Left ventricle myocardium superior (tissue), 1 donor: Measurements from ENCODE around the gene MEX3D. TPM values are rescaled to one million over a fixed set of nuclear protein-coding genes. Genes with fewer than 3 reads are reported as not detected.

Source experiments
- ATAC-seq: fragments of 200-7000 bp; cut with Tn5 transposase; one replicate; pipeline ENCODE4 v1.9.1; 2020; ENCODE audit warnings: mild to moderate bottlenecking, moderate library complexity
- DNase-seq: peaks from one replicate; pipeline ENCODE4 v3.0.0-alpha.2; 2020
- intact Hi-C: fragments of 100-400 bp; cut with micrococcal nuclease; formaldehyde crosslinking; loops from one replicate; pipeline ENCODE4 v1.11.0; 2022
- long read RNA-seq: library from polyadenylated mRNA; unstranded; transcript quantifications from one replicate; pipeline ENCODE4 v2.0.0, GENCODE V29; 2021
- total RNA-seq: library from RNA; stranded (reverse); fragmentation: NEBNext Ultra II Directional; extraction: Animal tissue kit (Norgen Biotek cat#: 25700); gene quantifications from one replicate; pipeline ENCODE4 v1.2.1, GENCODE V29; 2021
- donor health status: DM: no; HTN: yes; CAD: no; lungs with severe emphysema.

MEX3D gene
- total RNA-seq, result 8.0 TPM
- long read RNA-seq, partial matches to known transcripts, result 0 of 1 reads
- long read RNA-seq, other reads (novel, unspliced or antisense), result 0 of 1 reads

GRCh38 chr19:1568320-1569019, at the start of gene MEX3D:
TSS of gene MEX3D (minus strand) at chr19:1568325. CDS start at chr19:1568058, 267 bp downstream.
- DNase-seq, result peak; percentile 91
- ATAC-seq, result peak; percentile 84
- intact Hi-C loops, result no loop called here

- DNase-seq, result no peak
- intact Hi-C loops, result no loop called here
- ATAC-seq, result no peak
Observed at GRCh38 chr19:1616875-1617274, 48.8 kb upstream of the MEX3D start.

GRCh38 chr19:1616396-1616795, 48.3 kb upstream of the MEX3D start:
- ATAC-seq, result peak; percentile 50
- DNase-seq, result peak; percentile 27
- intact Hi-C loops, result no loop called here

- DNase-seq (peak; percentile 16), ATAC-seq (no peak)
- intact Hi-C loops, result no loop called here
Observed at GRCh38 chr19:1615156-1615765, 47.1 kb upstream of the MEX3D start.

- ATAC-seq (no peak), DNase-seq (no peak)
- intact Hi-C loops, result no loop called here
Observed at GRCh38 chr19:1613808-1614570, 45.9 kb upstream of the MEX3D start.

- intact Hi-C loops, result no loop called here
- DNase-seq (no peak), ATAC-seq (no peak)
Observed at GRCh38 chr19:1613146-1613545, 45.0 kb upstream of the MEX3D start.

GRCh38 chr19:1612114-1613086, 44.3 kb upstream of the MEX3D start:
- DNase-seq (no peak), ATAC-seq (no peak)
- intact Hi-C loops, result no loop called here

GRCh38 chr19:1611353-1611752, 43.2 kb upstream of the MEX3D start:
- no peak for DNase-seq
- ATAC-seq, result no peak
- intact Hi-C loops, result no loop called here

GRCh38 chr19:1610579-1610978, 42.5 kb upstream of the MEX3D start:
- intact Hi-C loops, result no loop called here
- DNase-seq (no peak), ATAC-seq (no peak)

GRCh38 chr19:1609680-1610474, 41.8 kb upstream of the MEX3D start:
- no peak for ATAC-seq
- intact Hi-C loops, result no loop called here
- DNase-seq, result no peak

- intact Hi-C loops, result no loop called here
- no peak for ATAC-seq
- no peak for DNase-seq
Observed at GRCh38 chr19:1609103-1609396, 40.9 kb upstream of the MEX3D start.

GRCh38 chr19:1608359-1609102, 40.4 kb upstream of the MEX3D start:
- ATAC-seq, result no peak
- no peak for DNase-seq
- intact Hi-C loops, result no loop called here

GRCh38 chr19:1606138-1606651, 38.1 kb upstream of the MEX3D start:
- intact Hi-C loops, result no loop called here
- DNase-seq, result no peak
- ATAC-seq, result peak; percentile 2

- intact Hi-C loops, result no loop called here
- peak; percentile 97 for DNase-seq
- peak; percentile 96 for ATAC-seq
Observed at GRCh38 chr19:1605236-1606137, 37.4 kb upstream of the MEX3D start, which contains the start of gene UQCR11. TSS of gene UQCR11 (minus strand) at chr19:1605462. CDS start at chr19:1605409, 53 bp downstream.

GRCh38 chr19:1602091-1602707, 34.1 kb upstream of the MEX3D start:
- intact Hi-C loops, result no loop called here
- DNase-seq (no peak), ATAC-seq (no peak)

- intact Hi-C loops, result no loop called here
- no peak for DNase-seq
- ATAC-seq, result no peak
Observed at GRCh38 chr19:1601613-1602064, 33.5 kb upstream of the MEX3D start.
